OCI-LY7 (cell line): ENCODE measurements around the gene PGAM5.

Experiments
- EZH2phosphoT487 ChIP-seq: fragments of 200-600 bp; sonication (generic); IDR thresholded peaks from 2 replicates; pipeline ENCODE4 v1.6.1; 2018; ENCODE audit warnings: low read depth, borderline replicate concordance, mild to moderate bottlenecking, mixed run types, antibody characterized with exemption, low read length, moderate library complexity, mixed read lengths
- TF ChIP-seq, protein P1 (sequence below): fragments of 200-600 bp; sonication (generic); conservative IDR thresholded peaks from 2 replicates; pipeline ENCODE4 v1.5.1; 2014; ENCODE audit warnings: mild to moderate bottlenecking, antibody characterized with exemption, low read length, moderate library complexity, mixed read lengths

- TF ChIP-seq, protein P1, sequence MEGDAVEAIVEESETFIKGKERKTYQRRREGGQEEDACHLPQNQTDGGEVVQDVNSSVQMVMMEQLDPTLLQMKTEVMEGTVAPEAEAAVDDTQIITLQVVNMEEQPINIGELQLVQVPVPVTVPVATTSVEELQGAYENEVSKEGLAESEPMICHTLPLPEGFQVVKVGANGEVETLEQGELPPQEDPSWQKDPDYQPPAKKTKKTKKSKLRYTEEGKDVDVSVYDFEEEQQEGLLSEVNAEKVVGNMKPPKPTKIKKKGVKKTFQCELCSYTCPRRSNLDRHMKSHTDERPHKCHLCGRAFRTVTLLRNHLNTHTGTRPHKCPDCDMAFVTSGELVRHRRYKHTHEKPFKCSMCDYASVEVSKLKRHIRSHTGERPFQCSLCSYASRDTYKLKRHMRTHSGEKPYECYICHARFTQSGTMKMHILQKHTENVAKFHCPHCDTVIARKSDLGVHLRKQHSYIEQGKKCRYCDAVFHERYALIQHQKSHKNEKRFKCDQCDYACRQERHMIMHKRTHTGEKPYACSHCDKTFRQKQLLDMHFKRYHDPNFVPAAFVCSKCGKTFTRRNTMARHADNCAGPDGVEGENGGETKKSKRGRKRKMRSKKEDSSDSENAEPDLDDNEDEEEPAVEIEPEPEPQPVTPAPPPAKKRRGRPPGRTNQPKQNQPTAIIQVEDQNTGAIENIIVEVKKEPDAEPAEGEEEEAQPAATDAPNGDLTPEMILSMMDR, result no peak
- no peak for TF ChIP-seq EZH2phosphoT487
Observed at GRCh38 chr12:132766380-132767085, 55.9 kb downstream of the PGAM5 start.
